ENCODE data around the gene TAS2R16.

TAS2R16 gene, protein sequence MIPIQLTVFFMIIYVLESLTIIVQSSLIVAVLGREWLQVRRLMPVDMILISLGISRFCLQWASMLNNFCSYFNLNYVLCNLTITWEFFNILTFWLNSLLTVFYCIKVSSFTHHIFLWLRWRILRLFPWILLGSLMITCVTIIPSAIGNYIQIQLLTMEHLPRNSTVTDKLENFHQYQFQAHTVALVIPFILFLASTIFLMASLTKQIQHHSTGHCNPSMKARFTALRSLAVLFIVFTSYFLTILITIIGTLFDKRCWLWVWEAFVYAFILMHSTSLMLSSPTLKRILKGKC

GRCh38 chr7:122995600-122995999 lies at the start of gene TAS2R16:
TSS of gene TAS2R16 (minus strand) at chr7:122995700. CDS start at chr7:122995634, 66 bp downstream.
- in situ Hi-C loops (cut with MboI; ENCODE audit: low sequenced_read_pairs): no loop called here

- in situ Hi-C loops (cut with MboI; ENCODE audit: low sequenced_read_pairs): no loop called here
Measured at GRCh38 chr7:123043642-123044041, 48.1 kb upstream of the TAS2R16 start.

DNA sequence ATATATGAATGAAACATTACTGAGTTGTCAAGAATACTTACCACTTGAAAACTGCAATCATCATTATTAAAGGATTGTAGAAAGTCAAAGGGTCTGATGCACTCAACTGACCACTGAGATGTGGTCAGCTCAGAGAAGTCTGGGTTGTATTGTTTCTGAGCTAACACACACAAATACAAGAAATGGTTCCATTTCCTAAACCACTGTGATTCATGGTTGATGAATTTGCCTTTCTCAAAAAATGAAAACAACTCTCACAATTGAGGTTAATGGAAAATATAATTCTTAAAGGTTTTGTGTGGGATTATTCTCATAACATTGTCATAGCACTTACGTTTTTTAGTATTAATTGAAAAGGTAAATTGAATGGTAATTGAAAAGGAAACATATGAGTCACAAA lies 45.6 kb upstream of the TAS2R16 start:
- in situ Hi-C loops (cut with MboI; ENCODE audit: low sequenced_read_pairs): no loop called here

DNA sequence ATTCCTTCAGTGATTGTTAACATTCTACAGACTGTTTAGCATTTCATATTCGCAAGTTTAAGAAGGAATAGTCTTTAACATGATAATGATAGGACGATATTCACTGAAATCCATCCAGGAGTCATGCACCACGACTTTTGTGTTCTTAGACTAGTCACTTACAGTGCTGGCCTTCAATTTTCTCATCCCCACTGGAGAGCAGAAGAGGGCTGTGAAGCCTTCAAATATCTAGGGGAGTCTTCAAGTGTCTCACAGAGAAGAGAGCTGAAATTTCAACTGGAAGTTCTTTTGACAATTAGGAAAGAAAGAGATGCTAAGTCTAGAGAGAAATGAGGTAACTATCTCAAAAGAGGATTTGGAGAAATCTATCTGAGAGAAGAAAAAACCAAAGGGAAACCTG lies 43.8 kb upstream of the TAS2R16 start:
- in situ Hi-C loops (cut with MboI; ENCODE audit: low sequenced_read_pairs): no loop called here

DNA sequence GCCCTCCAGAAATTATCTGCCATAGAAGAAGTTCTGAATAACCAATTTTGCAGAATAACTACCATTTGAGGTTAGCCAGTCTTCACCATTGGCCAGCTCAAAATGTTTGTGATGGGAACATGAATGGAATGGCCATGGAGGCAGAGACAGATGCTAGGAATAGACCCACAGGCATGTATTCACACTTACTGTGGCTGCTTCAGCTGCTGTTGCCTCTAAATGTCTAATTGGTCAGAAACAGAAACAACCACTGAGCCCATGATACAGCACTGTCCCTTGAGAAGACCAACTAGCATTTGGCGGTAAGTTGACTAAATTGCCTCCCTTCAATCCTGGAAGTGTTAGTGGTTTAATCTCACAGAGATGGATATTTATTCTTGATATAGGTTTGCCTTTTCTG lies 38.6 kb upstream of the TAS2R16 start:
- in situ Hi-C loops (cut with MboI; ENCODE audit: low sequenced_read_pairs): no loop called here

DNA sequence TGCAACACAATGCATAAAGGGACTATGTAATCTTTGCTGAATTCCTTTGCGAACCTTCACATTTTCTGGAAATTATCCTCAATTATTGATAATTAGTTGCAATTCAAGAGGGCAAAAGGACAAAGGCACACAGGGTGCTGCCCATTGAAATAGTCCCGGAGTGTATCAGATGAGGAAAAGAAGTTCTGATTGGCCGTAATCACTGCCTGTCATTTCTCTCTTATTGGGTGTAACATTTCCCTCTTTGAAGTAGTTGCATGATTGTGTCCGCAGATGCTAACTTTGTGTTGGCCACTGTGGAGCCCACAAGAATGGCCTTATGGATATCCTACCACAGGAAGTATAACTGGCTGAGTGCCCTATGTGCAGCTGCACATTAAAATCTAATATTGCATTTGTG lies 35.1 kb upstream of the TAS2R16 start:
- in situ Hi-C loops (cut with MboI; ENCODE audit: low sequenced_read_pairs): no loop called here

DNA sequence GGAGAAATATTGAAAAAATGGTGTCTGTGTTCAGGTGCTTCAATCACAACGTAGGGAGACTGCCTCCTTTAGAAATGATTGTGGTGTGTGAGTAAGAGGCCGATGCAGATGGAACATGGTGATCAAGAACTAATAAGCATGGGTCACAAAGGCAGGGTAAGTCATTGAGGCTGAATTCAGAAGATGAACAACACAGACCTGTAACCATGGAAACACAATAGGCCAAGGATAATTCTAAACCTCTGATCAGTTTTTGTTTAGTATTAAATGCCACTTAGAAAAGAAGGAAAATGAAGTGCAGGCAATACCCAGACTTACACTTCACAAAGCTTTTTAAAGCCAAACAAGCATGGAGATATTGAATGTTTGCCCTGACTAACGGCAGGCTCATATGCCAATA lies 32.8 kb upstream of the TAS2R16 start:
- in situ Hi-C loops (cut with MboI; ENCODE audit: low sequenced_read_pairs): no loop called here

GRCh38 chr7:123026251-123026650 lies 30.8 kb upstream of the TAS2R16 start:
- in situ Hi-C loops (cut with MboI; ENCODE audit: low sequenced_read_pairs): no loop called here

GRCh38 chr7:123024989-123025758 lies 29.7 kb upstream of the TAS2R16 start:
- in situ Hi-C loops (cut with MboI; ENCODE audit: low sequenced_read_pairs): no loop called here

- in situ Hi-C loops (cut with MboI; ENCODE audit: low sequenced_read_pairs): no loop called here
Measured at GRCh38 chr7:123023126-123023525, 27.6 kb upstream of the TAS2R16 start.

GRCh38 chr7:123022576-123022975 lies 27.1 kb upstream of the TAS2R16 start:
- in situ Hi-C loops (cut with MboI; ENCODE audit: low sequenced_read_pairs): no loop called here

GRCh38 chr7:123012435-123012834 lies 16.9 kb upstream of the TAS2R16 start:
- in situ Hi-C loops (cut with MboI; ENCODE audit: low sequenced_read_pairs): no loop called here

GRCh38 chr7:123011766-123012369 lies 16.4 kb upstream of the TAS2R16 start:
- in situ Hi-C loops (cut with MboI; ENCODE audit: low sequenced_read_pairs): no loop called here

GRCh38 chr7:123004931-123005330 lies 9.4 kb upstream of the TAS2R16 start:
- in situ Hi-C loops (cut with MboI; ENCODE audit: low sequenced_read_pairs): no loop called here

DNA sequence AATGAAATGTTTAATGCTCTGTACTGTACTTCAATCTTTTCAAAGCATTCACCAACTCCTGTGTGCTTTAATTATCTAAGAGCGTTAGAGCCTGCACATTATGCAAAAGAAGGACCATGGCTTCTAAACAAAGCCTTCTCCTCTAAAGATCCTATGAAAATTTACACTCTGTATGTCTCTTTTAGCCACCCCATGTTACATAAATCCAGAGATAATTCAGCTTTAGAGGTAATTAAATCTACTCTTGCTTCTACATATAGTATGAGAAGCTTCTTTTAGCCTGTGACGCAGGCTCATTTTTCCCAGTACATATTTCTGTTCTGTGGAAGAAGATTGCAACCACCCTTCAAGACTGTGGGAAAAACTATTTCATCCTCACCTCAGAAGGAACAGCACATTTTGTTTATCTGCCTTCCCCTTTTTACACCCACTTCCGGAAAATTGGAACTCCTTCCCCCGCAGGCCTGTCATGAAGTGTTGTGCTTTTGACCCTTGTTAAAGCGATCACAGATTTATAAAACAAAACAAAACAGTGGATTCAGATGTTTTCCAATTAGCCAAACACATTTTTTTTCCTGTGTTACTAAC lies 8.1 kb upstream of the TAS2R16 start:
- in situ Hi-C loops (cut with MboI; ENCODE audit: low sequenced_read_pairs): no loop called here

- in situ Hi-C loops (cut with MboI; ENCODE audit: low sequenced_read_pairs): no loop called here
Measured at GRCh38 chr7:122989577-122989976, 5.9 kb downstream of the TAS2R16 start.

- in situ Hi-C loops (cut with MboI; ENCODE audit: low sequenced_read_pairs): no loop called here
Measured at GRCh38 chr7:122989041-122989440, 6.5 kb downstream of the TAS2R16 start.

GRCh38 chr7:122988333-122988732 lies 7.2 kb downstream of the TAS2R16 start:
- in situ Hi-C loops (cut with MboI; ENCODE audit: low sequenced_read_pairs): no loop called here

DNA sequence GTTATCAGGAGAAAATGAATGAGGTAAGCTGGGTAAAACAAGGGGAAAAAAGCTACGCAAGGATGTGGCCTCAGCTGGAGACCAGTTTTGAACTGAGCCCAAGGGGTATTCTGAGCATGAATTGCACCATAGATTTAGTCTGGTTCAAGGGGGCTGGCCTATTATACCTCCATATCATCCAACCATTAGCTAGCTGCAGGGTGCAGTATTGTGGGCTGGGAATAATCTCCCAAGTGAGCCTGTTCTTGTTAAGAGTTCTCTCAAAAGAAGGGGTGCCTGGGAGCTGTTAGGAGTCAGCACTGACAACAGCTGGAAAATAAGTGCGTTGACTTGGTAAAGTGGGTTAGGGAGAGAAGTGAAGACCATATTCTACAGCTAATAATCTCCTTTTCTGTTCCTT lies 8.0 kb downstream of the TAS2R16 start:
- in situ Hi-C loops (cut with MboI; ENCODE audit: low sequenced_read_pairs): no loop called here

- in situ Hi-C loops (cut with MboI; ENCODE audit: low sequenced_read_pairs): no loop called here
Measured at GRCh38 chr7:122984021-122984420, 11.5 kb downstream of the TAS2R16 start.

DNA sequence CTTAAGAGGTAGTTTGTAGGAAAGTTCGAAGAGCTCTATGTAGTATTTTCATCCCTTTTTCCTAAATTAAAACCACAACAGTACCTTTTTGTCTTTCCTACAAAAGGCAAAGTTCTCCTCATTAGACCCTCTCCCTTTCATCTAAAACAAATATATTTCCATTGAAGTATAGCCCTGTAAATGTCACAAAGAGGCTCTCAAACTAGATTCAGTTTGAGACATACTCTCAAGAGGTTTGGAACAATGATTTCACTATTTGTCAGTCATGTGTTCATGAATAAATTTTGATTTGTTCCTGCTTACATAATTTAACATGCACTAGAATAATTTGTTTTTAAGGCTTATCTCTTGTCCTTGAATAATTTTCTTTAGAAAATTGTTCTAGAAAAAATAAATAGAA lies 12.2 kb downstream of the TAS2R16 start:
- in situ Hi-C loops (cut with MboI; ENCODE audit: low sequenced_read_pairs): no loop called here

DNA sequence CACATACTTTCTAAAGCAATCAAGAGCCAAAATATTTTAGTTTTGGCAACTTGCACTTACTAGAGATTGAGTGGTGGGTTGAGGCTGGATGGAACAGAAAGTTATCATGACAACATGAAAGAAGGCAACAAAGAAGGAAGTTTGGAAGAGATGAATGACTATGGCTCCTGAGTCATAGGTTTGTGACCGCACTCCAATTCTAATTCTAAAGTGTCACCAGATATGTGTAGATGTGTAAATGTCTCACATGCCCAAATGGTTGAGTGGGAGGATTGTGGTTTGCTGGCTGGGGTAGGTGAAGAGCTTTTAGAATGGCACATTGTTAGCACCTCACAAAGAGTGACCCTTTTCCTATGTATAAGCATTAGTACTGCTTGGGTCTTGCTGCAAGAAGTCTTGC lies 20.2 kb downstream of the TAS2R16 start:
- in situ Hi-C loops (cut with MboI; ENCODE audit: low sequenced_read_pairs): no loop called here

Data from HL-60/S4 treated with retinoic acid at 250 ng/mL for 4 days and 3 days (cell line).